GM19238 (cell line): ENCODE measurements around the gene DPP9.
"Not testable (repeated sequence)": the region's sequence is repeated elsewhere in the genome, so short reads cannot be mapped to it uniquely, and the experiment has no call there.

ENCODE experiments used
- DNase-seq: peaks from one replicate; pipeline ENCODE4 v3.0.0; 2011; ENCODE audit warnings: low spot score; ENCODE audit not compliant: insufficient read length

Gene DPP9

DNA sequence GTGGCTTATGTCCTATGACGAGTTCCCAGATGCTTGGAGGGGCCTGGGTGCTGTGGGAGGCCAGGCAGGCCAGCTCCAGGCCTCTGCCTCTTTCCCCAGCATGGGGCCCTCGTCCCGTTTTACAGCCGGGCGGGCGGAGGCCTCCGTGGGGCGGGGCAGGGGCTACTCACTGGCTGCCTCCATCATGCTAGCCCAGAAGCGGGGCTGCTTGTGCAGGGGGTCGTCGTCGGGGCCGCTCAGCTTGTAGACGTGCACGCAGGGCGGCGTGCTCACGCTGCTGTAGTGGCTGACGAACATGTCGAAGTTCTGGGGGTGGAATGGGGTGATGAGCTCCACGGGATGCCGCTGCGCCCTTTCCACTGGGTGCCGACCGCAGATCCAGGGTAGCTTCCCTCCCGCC lies 35.1 kb downstream of the DPP9 start:
- DNase-seq, result no peak

DNA sequence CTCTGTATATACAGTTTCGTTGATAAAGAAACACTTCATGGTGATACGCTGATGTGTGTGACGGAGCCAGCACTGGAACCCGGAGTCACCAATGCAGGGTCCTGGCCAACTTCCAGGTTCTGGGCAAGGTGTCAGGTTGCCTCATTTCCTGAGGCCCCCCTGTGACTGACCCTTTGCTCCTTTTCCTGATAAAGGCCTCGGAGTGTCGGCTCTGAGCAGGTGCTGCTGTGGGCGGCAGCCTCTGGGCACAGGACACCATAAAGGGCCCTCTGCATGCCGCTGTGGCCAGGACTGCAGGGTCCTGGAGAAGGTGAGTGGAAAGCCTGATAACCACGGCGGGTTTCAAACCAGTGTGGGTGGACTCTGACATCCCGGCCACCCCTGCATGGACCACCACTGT lies 36.2 kb downstream of the DPP9 start:
- DNase-seq, result no peak

DNA sequence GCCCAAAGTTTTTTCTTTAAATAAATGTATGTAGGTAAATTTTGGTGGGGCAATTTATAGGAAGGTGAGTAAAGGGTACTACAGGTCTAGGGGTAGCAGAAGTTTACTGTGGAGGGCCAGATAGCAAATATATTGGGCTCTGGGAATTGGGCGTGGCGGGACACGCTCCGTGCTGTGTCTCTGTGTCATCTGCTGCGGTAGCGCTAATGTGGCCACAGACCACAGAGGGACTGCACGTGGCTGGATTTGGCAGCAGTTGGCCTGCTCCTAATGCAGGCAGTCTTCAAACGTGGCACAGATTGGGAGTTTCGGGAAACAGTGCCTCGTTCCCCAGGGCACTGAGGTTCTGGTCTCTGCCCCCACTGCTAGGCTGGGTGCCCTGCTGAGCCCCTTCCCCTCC lies 36.9 kb downstream of the DPP9 start:
- no peak for DNase-seq

DNA sequence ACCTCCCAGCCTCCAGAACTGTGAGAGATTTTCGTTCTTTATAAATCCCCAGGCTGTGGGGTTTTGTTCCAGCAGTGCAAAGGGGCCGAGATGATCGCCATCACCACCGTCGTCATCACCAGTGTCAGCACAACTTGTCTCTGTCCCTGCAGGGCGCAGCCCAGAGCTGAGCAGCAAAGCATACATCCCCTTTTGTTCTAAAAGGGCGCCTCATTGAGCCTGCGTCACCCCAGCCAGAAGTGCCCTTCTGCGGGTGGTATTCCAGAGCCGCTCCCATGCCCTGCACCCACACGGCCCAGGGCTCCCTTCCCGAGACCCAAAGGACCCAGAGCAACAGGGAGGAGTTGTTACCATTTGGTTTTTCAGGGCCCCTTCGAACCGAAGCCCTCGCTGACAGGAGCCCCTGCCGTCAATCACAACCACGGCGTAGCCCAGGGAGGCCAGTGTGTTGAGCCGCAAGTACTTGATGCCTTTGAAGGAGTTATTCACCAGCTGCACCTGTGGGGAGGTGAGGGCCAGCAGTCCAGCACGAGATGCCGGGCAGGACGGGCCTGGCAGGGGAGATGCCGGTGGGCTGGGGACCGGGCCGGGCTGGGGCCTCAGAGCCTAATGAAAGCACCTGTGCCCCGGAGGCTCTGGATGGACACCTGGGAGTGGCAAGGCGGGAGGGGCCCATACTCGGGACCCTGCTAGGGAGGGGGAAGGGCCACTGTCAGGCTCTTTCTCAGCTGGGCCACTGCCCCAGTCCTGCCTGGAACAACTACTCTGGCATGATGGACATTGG lies 39.1 kb downstream of the DPP9 start:
- no peak for DNase-seq

DNA sequence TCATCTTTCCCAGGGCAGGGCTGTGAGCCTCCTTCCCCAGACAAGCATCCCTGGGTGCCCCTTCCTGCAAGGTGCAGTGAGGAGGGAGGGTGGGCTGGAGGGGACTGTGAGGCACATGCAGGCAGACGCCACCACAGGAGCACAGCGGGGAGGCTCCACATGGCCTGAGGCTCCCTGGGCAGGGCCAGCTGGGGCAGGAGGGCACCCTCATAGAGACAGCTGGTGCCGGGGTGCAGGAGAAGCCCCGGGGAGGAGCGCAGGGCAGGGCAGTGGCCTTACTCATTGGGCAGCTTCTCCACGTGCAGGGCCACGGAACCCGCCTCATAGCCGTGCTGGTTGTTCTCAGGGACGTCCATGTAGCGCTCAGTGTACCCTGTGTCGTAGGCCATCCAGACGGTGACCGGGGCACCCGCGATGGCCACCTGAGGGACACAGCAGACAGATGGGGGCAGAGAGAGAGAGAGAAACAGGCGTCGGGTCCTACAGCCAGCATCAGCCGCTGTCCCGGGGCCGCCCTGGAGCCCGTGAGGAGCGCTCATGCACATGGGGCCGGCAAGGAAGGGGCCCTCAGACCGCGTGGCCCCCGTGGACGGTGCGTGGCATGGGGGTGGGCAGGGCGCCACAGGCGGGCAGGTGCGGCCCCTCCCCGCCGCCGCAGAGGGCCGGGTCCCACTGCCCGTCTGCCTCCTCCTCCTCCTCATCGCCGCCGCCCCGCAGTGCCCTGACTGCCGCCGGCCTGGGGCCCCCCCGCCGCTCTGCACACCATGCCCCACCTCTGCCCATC lies 41.0 kb downstream of the DPP9 start:
- DNase-seq, result no peak

DNA sequence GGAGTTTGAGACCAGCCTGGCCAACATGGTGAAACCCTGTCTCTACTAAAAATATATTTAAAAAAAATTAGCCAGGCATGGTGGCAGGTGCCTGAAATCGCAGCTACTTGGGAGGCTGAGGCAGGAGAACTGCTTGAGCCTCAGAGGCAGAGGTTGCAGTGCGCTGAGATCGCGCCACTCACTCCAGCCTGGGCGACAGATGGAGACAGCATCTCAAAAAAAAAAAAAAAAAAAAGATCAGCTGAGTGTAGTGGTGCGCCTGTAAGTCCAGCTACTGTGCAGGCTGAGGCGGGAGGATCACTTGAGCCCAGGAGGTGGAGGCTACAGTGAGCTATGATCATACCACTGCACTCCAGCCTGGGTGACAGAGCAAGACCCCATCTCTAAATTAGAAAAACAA lies 43.6 kb downstream of the DPP9 start:
- not testable (repeated sequence) for DNase-seq

DNA sequence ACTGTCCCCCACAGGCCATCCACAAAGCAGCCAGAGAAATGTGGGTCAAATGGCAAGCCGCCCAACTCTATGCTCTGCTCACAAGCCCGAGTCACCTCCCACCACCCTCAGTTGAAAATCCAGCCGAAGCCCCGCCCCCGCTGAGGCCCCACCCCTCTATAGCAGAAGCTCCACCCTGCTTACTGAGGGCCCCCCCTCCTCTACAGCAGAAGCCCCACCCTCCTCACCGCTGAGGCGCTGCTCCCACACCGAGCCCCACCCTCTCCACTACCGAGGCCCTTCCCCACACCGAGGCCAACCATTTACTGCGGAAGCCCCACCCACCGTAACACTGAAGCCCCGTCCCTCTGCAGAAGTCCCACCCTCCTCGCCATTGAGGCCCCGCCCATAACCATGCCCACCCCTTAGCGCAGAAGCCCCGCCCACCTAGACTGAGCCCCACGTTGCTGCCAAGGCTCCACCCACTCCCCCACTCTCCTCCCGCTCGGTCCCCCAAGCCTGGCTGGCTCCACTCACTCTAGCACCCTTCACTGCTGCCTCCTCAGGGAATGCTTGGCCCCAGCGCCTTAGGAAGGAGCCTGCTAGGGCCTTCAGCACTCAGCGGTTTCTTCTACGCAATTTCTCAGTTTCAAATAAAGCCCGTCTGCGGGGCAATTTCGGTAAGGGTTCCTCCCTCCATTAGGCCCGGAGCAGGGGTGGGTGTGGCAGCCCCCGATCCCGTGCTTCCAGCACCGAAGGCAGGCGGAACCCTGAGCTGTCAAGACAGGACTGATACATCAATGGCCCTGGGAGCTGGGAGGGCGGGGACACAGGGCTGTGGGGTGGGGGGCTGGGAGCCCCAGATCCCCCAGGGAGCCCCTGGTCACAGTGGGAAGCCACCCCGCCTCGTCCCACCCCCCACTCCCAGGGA lies 44.5 kb downstream of the DPP9 start:
- no peak for DNase-seq

DNA sequence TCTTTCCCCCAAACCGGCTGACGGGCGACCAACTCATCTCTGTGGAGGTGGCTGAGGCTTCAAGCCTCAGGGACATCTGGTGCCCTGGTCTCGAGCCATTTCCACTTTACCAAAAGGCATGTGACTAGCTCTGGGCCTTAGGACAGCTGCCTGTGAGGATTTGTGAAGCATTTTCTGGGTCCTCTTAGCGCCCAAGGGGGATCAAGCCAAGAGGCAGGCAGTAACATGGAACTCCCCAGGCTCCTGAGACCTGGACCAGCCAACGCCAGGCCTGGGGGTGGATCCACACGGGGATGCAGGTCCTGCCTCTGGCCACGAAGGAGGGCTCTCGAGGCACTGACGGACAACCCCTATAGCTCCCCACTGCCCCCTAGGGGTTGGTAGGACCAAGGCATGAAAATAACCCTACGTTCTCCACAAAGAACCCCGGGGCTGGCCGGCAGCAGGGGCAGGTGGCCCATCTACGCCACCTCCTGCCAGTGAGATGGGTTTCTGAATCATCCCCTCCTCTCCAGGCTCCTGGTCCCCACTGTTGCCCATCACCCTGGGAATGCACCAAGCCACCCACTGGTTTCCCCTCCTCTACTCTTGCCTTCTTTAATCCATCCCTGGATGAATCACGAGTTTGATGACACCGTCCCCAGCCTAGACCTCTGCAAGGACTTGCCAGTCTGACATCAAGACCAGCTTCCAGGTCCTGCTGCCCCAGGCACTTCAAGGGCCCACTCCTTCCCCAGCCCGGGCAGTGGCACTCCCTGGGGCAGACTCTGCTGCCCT lies 46.5 kb downstream of the DPP9 start:
- no peak for DNase-seq

DNA sequence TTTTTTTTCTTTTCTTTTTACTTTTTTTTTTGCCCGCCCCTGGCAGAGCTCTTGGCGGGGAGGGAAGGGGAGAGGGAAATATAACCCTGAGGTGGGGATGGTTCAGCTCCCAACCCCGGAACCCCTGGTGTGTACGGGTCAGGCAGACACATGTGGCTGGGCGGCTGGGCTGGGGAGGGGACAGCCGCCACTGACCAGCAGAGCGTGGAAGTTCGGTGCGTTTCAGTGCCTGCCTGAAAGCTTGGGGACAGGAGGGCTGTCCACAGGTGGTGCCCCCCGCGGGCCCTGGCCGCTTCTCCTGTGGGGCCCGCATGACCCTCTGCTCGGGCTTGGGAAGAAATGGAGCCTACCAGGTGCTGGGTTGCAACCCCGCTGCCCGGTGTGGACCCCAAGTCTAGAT lies 48.3 kb downstream of the DPP9 start:
- DNase-seq, result no peak

DNA sequence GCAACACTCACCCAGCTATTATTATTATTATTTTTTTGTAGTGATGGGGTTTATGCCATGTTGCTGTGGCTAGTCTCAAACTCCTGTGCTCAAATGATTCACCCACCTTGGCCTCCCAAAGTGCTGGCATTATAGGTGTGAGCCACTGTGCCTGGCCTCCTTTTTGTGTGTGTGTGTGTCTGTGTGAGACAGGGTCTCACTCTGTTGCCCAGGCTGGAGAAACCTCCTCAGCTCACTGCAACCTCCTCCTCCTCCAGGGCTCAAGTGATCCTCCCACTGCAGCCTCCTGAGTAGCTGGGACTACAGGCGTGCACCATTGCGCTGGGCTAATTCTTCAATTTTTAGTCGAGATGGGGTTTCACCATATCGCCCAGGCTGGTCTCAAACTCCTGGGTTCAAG lies 49.9 kb downstream of the DPP9 start:
- DNase-seq, result no peak

DNA sequence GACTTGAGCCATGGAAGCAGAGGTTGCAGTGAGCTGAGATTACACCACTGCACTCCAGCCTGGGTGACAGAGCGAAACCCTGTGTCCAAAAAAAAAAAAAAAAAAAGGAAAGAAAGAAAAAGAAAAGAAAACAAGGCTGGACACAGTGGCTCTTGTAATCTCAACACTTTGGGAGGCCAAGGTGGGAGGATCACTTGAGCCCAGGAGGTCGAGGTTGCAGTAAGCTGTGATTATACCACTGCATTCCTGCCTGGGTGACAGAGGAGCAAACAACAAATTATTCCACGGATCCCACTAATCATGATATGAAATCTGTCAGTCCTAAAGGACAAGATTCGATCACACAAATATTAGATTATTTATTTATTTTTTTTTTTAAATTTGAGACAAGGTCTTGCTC lies 50.4 kb downstream of the DPP9 start:
- DNase-seq, result no peak

DNA sequence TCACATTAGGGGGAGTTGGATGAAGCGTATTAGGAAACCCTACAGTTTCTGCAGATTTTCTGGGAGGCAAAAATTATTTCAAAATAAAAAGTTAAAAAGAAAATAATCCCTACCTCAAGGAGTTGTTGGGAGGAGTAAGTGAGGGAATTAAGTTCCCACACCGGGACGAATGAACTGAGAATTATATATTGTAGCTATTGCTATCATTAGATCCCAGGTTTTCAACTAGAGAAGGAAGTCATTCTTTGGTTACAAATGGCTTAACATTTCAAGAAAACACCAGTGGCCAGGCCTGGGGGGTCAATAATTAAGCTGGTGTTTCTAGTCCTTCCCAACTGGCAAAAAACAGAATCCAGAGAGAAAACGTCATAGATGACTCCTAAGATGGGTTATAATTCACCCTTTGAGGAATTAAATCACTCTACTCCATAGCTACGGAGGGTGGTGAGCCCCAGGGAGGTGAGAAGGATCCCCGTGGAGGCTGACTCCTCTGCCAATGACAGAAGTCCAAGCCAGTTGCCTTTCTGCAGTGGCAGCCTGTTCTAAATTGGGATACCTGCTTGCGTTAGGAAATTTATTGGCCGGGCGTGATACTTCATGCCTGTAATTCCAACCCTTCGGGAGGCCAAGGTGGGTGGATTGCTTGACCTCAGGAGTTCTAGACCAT lies 52.3 kb downstream of the DPP9 start:
- no peak for DNase-seq

DNA sequence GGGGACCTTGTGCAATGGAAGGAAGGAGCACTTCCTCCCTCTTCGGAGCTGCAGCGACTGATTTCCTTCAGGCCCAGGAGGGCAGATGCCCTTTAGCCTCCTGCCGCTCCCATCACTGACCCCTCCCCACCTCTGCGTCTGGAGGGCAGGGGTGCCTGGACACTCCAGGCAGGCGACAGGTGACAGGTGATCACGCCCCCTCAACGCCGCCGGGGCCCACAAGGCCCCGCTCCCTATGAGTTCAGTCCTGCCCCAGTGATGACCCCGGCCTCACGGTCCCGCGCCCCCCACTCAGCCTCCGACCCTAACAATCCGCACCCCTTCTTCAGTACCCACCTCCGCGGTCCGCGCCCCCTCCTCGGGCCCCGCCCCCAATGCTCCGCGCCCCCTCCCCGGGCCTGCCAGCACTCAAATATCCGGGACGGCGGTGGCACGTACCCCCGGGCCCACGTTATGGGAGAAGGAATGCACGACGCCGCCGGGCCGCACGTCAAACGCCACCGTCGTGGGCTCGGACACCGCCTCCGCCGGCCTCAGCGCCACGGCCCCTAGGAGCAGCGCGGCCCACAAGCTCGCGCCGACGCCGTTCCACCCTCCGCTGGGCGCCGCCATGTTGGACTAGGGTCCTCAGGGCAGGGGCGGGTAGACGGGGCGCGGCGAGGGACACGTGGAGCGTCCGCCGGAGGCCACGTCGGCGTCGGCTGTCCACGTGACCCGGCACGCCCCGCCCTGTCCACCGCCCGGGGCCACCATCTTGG lies 53.7 kb downstream of the DPP9 start, which contains the start of gene MYDGF:
Gene MYDGF (minus strand): TSS at position 620 of the 758 bp plus-strand sequence. CDS start 8 bp downstream, at position 612.
- DNase-seq, result peak; percentile 99

DNA sequence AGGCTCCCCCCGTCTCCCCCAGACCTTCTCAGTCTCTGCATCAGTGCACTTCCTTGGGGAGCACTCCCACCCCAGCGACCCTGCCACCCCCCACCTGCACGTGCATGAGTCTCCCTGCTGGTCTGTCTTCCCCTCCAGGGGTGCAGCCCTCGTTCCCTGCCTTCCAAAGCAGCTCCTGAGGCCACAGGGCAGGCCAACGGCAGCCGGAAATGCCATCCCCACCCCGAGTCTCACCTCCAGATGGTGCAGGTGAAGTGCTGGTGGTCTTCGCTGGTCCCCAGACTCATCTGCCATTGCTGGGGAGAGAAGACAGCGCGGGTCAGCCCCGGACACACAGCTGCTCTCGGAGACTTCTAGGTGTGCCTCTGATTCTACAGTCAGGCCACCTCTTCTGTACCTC lies 59.0 kb downstream of the DPP9 start:
- no peak for DNase-seq

DNA sequence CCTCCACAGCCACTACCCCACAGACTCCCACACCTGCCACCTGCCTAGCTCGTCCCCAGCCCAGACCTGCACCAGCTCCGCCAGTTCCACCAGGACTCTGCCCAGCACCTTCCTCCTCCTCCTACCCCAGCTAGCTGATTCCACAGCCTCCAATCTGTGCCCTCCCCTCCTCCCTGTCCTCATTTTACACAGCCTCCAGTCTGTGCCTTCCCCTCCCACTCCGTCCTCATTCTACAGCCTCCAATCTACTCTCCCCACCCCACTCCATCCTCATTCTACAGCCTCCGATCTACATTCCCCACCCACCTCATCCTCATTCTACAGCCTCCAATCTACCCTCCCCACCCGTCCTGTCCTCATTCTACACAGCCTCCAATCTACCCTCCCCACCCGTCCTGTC lies 60.8 kb downstream of the DPP9 start:
- DNase-seq, result no peak

DNA sequence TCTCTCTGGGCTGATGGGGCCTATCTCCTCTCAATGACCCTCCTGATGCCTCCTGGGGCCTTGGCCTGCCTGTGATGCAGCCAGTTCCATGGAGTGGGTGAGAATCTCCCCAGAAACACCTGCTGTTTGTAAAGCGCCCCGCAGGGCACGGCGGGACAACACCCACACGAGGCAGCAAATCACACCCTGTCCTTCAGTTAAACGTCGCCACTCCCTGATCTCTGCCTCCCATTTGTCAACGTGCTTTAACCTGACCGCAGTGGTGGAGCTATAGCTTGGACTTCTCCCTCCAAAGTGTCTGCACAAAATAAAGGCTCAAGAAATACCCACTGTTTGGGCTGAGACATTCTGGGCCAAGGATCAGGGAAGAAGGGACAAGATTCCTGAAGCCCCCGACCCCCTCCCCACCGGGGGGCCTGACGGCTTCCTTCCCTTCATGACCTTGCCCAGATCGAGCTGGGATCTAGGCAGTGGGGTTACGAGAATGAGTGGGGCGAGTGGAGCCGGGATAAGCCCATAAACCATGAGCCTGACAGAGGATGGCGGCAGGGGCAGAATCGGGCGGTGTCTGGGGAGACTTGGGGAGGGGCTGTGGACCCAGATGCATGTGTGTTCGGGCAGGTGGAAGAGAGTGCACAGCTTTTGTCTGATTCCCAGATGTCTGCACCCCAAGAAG lies 61.5 kb downstream of the DPP9 start:
- no peak for DNase-seq

DNA sequence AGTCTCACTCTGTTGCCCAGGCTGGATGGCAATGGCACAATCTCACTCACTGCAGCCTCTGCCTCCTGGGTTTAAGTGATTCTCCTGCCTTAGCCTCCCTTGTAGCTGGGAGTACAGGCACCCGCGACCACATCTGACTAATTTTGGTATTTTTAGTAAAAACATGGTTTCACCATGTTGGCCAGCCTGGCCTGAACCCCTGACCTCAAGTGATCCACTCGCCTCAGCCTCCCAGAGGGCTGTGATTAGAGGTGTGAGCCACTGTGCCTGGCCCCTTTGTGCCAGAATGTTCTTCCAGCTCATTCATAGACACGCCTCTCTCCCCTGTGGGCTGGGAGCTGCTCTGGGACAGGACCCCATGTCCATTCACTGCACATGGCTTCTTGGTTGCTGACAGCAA lies 62.6 kb downstream of the DPP9 start:
- no peak for DNase-seq

DNA sequence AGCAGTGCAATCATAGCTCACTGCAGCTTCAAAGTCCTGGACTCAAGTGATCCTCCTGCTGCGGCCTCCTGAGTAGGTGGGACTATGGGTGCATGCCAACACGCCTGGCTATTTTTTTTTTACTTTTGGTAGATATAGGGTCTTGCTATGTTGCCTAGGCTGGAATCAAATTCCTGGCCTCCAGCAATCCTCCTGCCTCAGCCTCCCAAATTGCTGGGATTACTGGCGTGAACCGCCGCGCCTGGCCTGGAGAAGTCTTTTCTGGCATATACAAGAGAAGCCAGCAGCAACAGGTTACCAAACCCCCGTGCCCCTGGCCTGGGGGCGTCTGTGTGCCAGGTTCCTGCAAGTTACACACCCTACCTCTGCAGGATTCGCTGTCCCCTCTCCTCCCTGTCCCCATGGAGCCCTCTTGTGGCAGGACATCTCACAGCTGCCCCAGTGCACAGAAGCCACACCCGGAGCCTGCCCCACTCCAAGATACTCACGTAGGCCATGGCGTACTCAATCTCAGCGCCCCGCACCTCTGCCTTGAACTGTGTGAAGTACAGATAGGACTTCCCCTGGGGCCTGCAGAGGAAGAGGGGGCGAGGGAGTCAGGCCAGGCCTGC lies 63.4 kb downstream of the DPP9 start:
- DNase-seq, result no peak

DNA sequence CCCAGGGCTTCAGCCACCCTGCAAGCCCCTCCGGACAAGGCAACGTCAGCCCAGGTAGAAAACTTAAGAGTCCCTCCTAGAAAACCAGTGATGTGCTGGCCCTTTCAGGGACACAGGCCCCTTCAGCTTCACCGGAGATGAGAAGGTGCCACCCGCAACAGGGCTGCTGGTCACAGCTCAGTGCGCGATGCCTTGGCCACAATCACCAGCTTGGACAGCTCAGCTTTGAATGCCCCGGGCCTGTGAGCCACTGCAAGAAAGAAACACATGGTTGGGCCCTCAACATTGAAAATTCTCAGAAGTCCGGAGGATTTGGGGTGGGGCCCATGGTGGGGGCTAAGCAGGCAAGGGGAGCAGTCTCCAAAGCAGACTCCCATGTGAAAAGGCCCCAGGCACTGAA lies 65.8 kb downstream of the DPP9 start:
- no peak for DNase-seq
